Chondrocyte (in vitro differentiated cells): ENCODE data around the gene NLE1. TPM values are rescaled to one million over a fixed set of nuclear protein-coding genes. Genes with fewer than 3 reads are reported as not detected.
A peak's percentile ranks its signal among the peaks of the same experiment; 100 is the strongest.

Experiments used
- DNase-seq: peaks from one replicate; pipeline ENCODE4 v3.0.0; 2021; ENCODE audit warnings: mixed read lengths, low spot score
- H3K27ac Mint-ChIP-seq: one replicate; pipeline ENCODE4 v1.8.0; 2021; ENCODE audit warnings: mild to moderate bottlenecking, moderate library complexity, mixed read lengths; ENCODE audit not compliant: unreplicated experiment
- H3K27me3 Mint-ChIP-seq: 2 replicates; pipeline ENCODE4 v1.8.0; 2021; ENCODE audit warnings: low read depth, mixed read lengths
- H3K36me3 Mint-ChIP-seq: 2 replicates; pipeline ENCODE4 v1.8.0; 2021; ENCODE audit warnings: low read depth, mixed read lengths
- H3K4me1 Mint-ChIP-seq: 2 replicates; pipeline ENCODE4 v1.8.0; 2021; ENCODE audit warnings: low read depth, mild to moderate bottlenecking, mixed read lengths
- H3K4me3 Mint-ChIP-seq: one replicate; pipeline ENCODE4 v1.8.0; 2021; ENCODE audit warnings: mild to moderate bottlenecking, moderate library complexity, mixed read lengths; ENCODE audit not compliant: unreplicated experiment
- H3K9me3 Mint-ChIP-seq: 2 replicates; pipeline ENCODE4 v1.8.0; 2021; ENCODE audit warnings: low read depth, mixed read lengths
- total RNA-seq: library from RNA; stranded (reverse); gene quantifications from 3 replicates; pipeline ENCODE4 v1.2.1, GENCODE V29; 2021
- TF ChIP-seq, protein P1 (sequence below): fragments of 200-600 bp; sonication (generic); IDR thresholded peaks from 2 replicates; pipeline ENCODE4 v1.5.0; 2021; ENCODE audit warnings: antibody characterized with exemption, mild to moderate bottlenecking, moderate library complexity

Gene NLE1
- total RNA-seq, 1 donor from 2014 or later = 10.2 TPM

DNA sequence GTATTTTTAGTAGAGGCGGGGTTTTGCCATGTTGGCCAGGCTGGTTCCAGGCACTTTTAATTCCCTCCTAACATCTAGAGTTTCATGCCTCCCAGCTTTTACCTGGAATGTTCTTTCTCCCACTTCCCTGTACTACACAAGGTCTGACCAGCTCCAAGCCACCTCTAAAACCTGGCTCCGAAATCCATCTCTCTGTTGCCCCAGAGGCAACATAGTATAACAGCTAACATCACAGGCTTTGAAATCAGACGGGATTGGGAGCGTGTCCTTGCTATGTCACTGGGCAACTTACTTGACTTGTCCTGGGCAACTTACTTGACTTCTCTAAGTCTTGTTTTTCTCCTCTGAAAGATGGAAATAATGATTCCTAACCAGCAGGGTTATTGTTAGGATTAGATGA lies 20.7 kb upstream of the NLE1 start:
- no peaks in the 10 kb centered on the region for H3K36me3 Mint-ChIP-seq
- H3K4me3 Mint-ChIP-seq = no peak overlapping the region
- H3K27me3 Mint-ChIP-seq = peaks cover 29% of the 10 kb centered on the region
- no peaks in the 10 kb centered on the region for H3K9me3 Mint-ChIP-seq
- TF ChIP-seq, protein P1, sequence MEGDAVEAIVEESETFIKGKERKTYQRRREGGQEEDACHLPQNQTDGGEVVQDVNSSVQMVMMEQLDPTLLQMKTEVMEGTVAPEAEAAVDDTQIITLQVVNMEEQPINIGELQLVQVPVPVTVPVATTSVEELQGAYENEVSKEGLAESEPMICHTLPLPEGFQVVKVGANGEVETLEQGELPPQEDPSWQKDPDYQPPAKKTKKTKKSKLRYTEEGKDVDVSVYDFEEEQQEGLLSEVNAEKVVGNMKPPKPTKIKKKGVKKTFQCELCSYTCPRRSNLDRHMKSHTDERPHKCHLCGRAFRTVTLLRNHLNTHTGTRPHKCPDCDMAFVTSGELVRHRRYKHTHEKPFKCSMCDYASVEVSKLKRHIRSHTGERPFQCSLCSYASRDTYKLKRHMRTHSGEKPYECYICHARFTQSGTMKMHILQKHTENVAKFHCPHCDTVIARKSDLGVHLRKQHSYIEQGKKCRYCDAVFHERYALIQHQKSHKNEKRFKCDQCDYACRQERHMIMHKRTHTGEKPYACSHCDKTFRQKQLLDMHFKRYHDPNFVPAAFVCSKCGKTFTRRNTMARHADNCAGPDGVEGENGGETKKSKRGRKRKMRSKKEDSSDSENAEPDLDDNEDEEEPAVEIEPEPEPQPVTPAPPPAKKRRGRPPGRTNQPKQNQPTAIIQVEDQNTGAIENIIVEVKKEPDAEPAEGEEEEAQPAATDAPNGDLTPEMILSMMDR = no peak
- no peak overlapping the region for H3K27ac Mint-ChIP-seq
- no peaks in the 10 kb centered on the region for H3K4me1 Mint-ChIP-seq
- DNase-seq = no peak

DNA sequence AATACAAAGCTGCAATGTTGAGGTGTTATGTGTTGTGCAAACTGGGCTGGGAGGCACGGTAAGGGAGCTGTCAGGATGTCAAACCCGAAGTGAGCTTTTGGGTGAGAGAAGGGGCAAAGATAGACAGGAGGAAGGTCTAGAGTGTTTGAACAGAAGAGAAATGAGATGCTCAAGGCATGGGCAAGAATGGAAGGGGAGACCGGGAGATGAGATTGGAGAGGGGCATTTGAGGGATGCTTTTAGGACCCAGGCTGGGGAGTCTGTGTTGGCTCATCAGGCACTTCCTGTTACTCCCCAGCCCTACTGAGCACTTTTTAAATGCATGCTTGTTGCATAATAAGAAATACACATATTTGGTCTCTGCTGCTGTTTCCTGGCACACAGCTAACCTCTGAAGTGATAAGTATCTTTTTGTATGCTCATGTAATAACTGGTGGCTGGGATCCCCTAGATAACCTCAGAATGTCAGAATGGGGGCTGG lies 19.2 kb upstream of the NLE1 start:
- TF ChIP-seq, protein P1 = no peak
- H3K4me1 Mint-ChIP-seq = no peaks in the 10 kb centered on the region
- H3K27me3 Mint-ChIP-seq = peaks cover 31% of the 10 kb centered on the region
- no peak overlapping the region for H3K27ac Mint-ChIP-seq
- no peaks in the 10 kb centered on the region for H3K36me3 Mint-ChIP-seq
- no peaks in the 10 kb centered on the region for H3K9me3 Mint-ChIP-seq
- no peak for DNase-seq
- no peak overlapping the region for H3K4me3 Mint-ChIP-seq

DNA sequence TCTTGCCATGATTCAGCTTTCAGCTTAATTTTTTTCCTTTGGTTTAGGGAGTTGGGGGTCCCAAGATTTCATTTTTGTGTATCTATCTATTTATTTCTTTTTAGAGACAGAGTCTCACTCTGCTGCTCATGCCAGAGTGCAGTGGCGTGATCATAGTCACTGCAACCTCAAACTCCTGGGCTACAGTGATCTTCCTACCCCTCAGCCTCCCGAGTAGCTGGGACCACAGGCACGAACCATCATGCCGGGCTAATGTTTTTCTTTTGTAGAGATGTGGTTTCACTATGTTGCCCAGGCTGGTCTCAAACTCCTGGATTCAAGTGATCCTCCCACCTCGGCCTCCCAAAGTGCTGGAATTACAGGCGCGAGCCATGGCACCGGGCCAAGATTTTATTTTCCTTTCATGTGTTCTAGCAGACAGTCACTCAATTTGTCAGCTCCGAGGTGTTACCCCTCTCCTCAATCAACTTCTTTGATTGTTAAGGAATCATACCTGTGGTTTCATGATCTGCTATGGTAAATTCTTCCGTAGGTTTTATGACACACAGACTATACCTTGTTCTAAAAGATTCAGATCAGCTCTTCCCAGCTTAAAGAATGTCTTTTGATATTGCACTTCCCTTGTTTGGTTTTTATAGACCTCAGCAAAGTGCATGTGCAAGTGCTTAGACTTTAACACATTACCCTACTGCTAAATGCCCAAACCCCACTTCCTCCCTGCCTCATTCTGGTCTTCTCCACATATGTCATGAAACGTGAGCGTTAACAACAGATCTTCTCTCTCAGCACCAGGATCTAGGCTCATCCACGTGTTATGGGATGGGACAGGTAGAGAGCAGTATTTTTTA lies 18.5 kb upstream of the NLE1 start:
- Mint-ChIP-seq H3K36me3 (no peaks in the 10 kb centered on the region), H3K4me1 (no peaks in the 10 kb centered on the region), H3K4me3 (no peak overlapping the region), H3K27me3 (peaks cover 32% of the 10 kb centered on the region), H3K27ac (no peak overlapping the region), H3K9me3 (no peaks in the 10 kb centered on the region)
- no peak for DNase-seq
- TF ChIP-seq, protein P1 = no peak

GRCh38 chr17:35159940-35160339 lies 17.8 kb upstream of the NLE1 start:
- TF ChIP-seq, protein P1 = no peak
- no peaks in the 10 kb centered on the region for H3K9me3 Mint-ChIP-seq
- H3K27ac Mint-ChIP-seq = no peak overlapping the region
- no peaks in the 10 kb centered on the region for H3K36me3 Mint-ChIP-seq
- DNase-seq = no peak
- no peaks in the 10 kb centered on the region for H3K4me1 Mint-ChIP-seq
- H3K4me3 Mint-ChIP-seq = no peak overlapping the region
- H3K27me3 Mint-ChIP-seq = peaks cover 29% of the 10 kb centered on the region

DNA sequence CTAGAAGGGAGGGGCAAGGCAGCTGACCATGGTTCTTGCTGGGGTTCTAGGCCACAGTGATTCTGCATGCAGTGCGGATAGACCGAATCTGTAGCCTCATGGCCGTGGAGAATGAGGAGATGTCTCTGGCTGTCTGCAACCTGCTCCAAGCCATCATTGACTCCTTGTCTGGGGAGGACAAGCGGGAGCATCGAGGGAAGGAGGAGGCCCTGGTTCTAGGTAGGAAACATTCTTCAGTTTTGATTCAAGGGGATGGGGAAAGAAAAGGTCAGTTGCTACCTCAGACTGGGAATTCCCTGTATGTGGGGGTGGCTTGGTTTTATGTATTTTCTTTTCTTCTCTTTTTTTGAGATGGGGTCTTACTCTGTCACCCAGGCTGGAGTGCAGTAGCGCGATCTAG lies 13.1 kb upstream of the NLE1 start:
- Mint-ChIP-seq H3K4me3 (no peak overlapping the region), H3K27me3 (peaks cover 22% of the 10 kb centered on the region), H3K36me3 (no peaks in the 10 kb centered on the region), H3K9me3 (no peaks in the 10 kb centered on the region), H3K4me1 (no peaks in the 10 kb centered on the region), H3K27ac (no peak overlapping the region)
- DNase-seq = peak; percentile 8
- TF ChIP-seq, protein P1 = no peak
